PC-9 (cell line): ENCODE results near the gene PSTPIP1.

Source experiments
- CTCF ChIP-seq: fragments of 200-600 bp; sonication (generic); conservative IDR thresholded peaks from 2 replicates; pipeline ENCODE4 v1.6.1; 2017; ENCODE audit warnings: mixed run types, antibody characterized with exemption, mild to moderate bottlenecking, moderate library complexity
- EZH2 ChIP-seq: fragments of 200-600 bp; sonication (generic); IDR thresholded peaks from 2 replicates; pipeline ENCODE4 v1.8.0; 2017; ENCODE audit warnings: antibody characterized with exemption, low read depth

- TF ChIP-seq EZH2 (no peak), CTCF (no peak)
Measured at GRCh38 chr15:77020348-77021087, 25.6 kb downstream of the PSTPIP1 start.
